OCI-LY7 (cell line): Measurements from ENCODE around the gene SIRT3. TPM values are rescaled to one million over a fixed set of nuclear protein-coding genes. Genes with fewer than 3 reads are reported as not detected.

Experiments used
- Bru-seq: library from RNA; stranded (reverse); fragments of 400-500 nt; gene quantifications from one replicate; lab custom pipeline; 2021; lab: Mats Ljungman, UMichigan
- BruChase-seq, 2 experiments: library from RNA; stranded (reverse); fragments of 400-500 nt; gene quantifications; one replicate each; lab custom pipeline; 2021; lab: Mats Ljungman, UMichigan
- BruUV-seq: library from RNA; stranded (reverse); fragments of 400-500 nt; replicated peaks from 2 replicates; lab custom pipeline; 2021; lab: Mats Ljungman, UMichigan
- CTCF ChIA-PET: fragments of 300-600 bp; sonication (Branson Sonifier 250); formaldehyde crosslinking; loops from one replicate; lab custom pipeline; 2022; ENCODE audit warnings: antibody characterized with exemption; ENCODE audit not compliant: unreplicated experiment; lab: Charles Lee
- POLR2A ChIA-PET: fragments of 300-600 bp; sonication (Branson Sonifier 250); formaldehyde crosslinking; loops from one replicate; lab custom pipeline; 2022; ENCODE audit warnings: antibody characterized with exemption; lab: Charles Lee
- DNase-seq: peaks from one replicate; pipeline ENCODE4 v3.0.0-alpha.2; 2015; ENCODE audit warnings: low spot score
- H2AFZ ChIP-seq: fragments of 200-600 bp; sonication (generic), shearing (Covaris generic); 2 replicates; pipeline ENCODE4 v1.6.1; 2014; ENCODE audit warnings: mild to moderate bottlenecking, antibody characterized with exemption, low read length, moderate library complexity
- H3K27ac ChIP-seq: fragments of 200-600 bp; sonication (generic); 2 replicates; pipeline ENCODE4 v1.5.1; 2014; ENCODE audit warnings: mixed run types, low read depth, mild to moderate bottlenecking, moderate library complexity, low read length, inconsistent platforms; ENCODE audit not compliant: poor library complexity, severe bottlenecking
- H3K36me3 ChIP-seq: fragments of 200-600 bp; sonication (generic); 2 replicates; pipeline ENCODE4 v1.6.1; 2014; ENCODE audit warnings: mild to moderate bottlenecking, antibody characterized with exemption, low read length, moderate library complexity, mixed read lengths; ENCODE audit not compliant: insufficient read depth
- H3K4me1 ChIP-seq: fragments of 200-600 bp; sonication (generic); 2 replicates; pipeline ENCODE4 v1.5.1; 2014; ENCODE audit warnings: mild to moderate bottlenecking, low read length; ENCODE audit not compliant: insufficient read depth, poor library complexity, severe bottlenecking
- H3K4me2 ChIP-seq: fragments of 200-600 bp; sonication (generic); 2 replicates; pipeline ENCODE4 v1.6.1; 2014; ENCODE audit warnings: mild to moderate bottlenecking, low read length
- H3K4me3 ChIP-seq: fragments of 200-600 bp; sonication (generic); 2 replicates; pipeline ENCODE4 v1.5.1; 2014; ENCODE audit warnings: mild to moderate bottlenecking, low read depth, low read length; ENCODE audit not compliant: poor library complexity, severe bottlenecking
- H3K79me2 ChIP-seq: fragments of 200-600 bp; sonication (generic); 2 replicates; pipeline ENCODE4 v1.6.1; 2016; ENCODE audit warnings: low read depth, mild to moderate bottlenecking, low read length, moderate library complexity, mixed read lengths; ENCODE audit not compliant: insufficient read depth
- H3K9me2 ChIP-seq: fragments of 200-600 bp; sonication (generic); 2 replicates; pipeline ENCODE4 v1.6.1; 2016; ENCODE audit warnings: mild to moderate bottlenecking, low read length, mixed read lengths; ENCODE audit not compliant: insufficient read depth
- H3K9me3 ChIP-seq: fragments of 200-600 bp; sonication (generic); 2 replicates; pipeline ENCODE4 v1.6.1; 2014; ENCODE audit warnings: mild to moderate bottlenecking, mixed run types, low read length, mixed read lengths
- H4K20me1 ChIP-seq: fragments of 200-600 bp; sonication (generic); 2 replicates; pipeline ENCODE4 v1.6.1; 2014; ENCODE audit warnings: mild to moderate bottlenecking, antibody characterized with exemption, low read length, moderate library complexity, mixed read lengths; ENCODE audit not compliant: insufficient read depth
- CTCF ChIP-seq: fragments of 200-600 bp; sonication (generic); conservative IDR thresholded peaks from 2 replicates; pipeline ENCODE4 v1.5.1; 2014; ENCODE audit warnings: mild to moderate bottlenecking, antibody characterized with exemption, low read length, moderate library complexity, mixed read lengths
- EZH2phosphoT487 ChIP-seq: fragments of 200-600 bp; sonication (generic); IDR thresholded peaks from 2 replicates; pipeline ENCODE4 v1.6.1; 2018; ENCODE audit warnings: low read depth, borderline replicate concordance, mild to moderate bottlenecking, mixed run types, antibody characterized with exemption, low read length, moderate library complexity, mixed read lengths
- intact Hi-C: fragments of 100-400 bp; cut with micrococcal nuclease; formaldehyde crosslinking; loops from one replicate; pipeline ENCODE4 v1.10.0; 2022; ENCODE audit not compliant: unreplicated experiment
- long read RNA-seq: library from polyadenylated mRNA; stranded (forward); transcript quantifications from one replicate; pipeline ENCODE4 v2.0.0, GENCODE V29; 2022
- total RNA-seq, 2 experiments: library from RNA; depleted of rRNA in 1 of 2; stranded (reverse); fragments of >200 nt in 1 of 2; shearing (Covaris generic) in 1 of 2; gene quantifications; 2 replicates each; pipeline ENCODE4 v1.2.3, GENCODE V29; 2014 to 2022

Gene SIRT3
- total RNA-seq (2014; rRNA removed; shearing (Covaris generic)) (8.5 and 10.3 TPM in 2 replicates), total RNA-seq (2022) (18.5 and 21.0 TPM in 2 replicates), Bru-seq, nascent RNA (percentile 48 among the genes with signal in this experiment), BruChase-seq, experiment 1, labeled RNA remaining after a 6-hour chase (percentile 58 among the genes with signal in this experiment), BruChase-seq, experiment 2, labeled RNA remaining after a 2-hour chase (percentile 53 among the genes with signal in this experiment)
- long read RNA-seq, transcript SIRT3-214 (7 exons, 1,588 nt): minor isoform, 11 of 62 reads
- long read RNA-seq, transcript SIRT3-201 (7 exons, 2,543 nt): major isoform, 27 of 62 reads
- long read RNA-seq, partial matches to known transcripts: 6 of 62 reads
- long read RNA-seq, other reads (novel, unspliced or antisense): 15 of 62 reads

DNA sequence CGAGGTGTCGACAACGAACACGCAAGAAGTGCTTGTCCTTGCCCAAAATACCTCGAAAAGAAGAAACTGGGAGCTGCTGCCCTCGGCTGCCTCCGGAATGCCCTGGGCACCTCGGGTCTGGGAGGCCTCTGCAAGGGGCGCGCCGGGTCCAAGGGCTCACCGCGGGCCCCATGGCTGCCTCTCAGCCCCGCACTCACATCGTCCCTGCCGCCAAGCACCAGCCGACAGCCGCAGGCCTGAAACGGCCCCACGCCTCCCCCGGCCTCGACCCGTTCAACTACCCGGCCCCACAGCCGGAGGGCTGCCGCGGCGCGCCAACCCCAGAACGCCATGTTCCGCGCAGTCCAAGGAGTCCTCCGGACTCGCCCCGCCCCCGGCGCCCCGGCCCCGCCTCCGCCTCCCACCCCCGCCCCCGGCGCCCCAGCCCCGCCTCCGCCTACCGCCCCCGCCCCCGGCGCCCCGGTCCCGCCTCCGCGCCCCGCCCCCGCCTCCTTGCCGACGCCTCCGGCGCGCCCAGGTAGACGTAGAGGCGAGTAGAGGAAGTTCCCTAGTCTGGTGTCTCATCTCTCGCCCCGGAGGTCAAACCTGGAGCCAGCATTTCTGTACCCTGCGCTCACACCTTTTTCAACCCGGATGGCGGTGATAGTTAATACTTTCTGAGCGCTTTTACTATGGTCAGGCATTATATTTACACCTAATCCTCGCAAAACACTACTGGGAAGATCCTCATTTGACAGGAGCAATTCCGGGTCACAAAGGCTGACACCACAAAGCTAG, at the start of gene SIRT3:
Gene SIRT3 (minus strand): TSS at position 346 of the 777 bp plus-strand sequence. CDS start 14 bp downstream, at position 332.
- Histone ChIP-seq H3K27ac (peak within 1 kb of the TSS; percentile 89), H3K4me3 (peak within 1 kb of the TSS; percentile 99), H4K20me1 (peaks cover 10% of the 10 kb centered on the region; the same call in 1 of the 2 replicates), H3K4me1 (peaks cover 19% of the 10 kb centered on the region), H2AFZ (peak within 1 kb of the TSS; percentile 79), H3K9me3 (no peaks in the 10 kb centered on the region), H3K4me2 (peak within 1 kb of the TSS; percentile 92), H3K79me2 (peaks cover 32% of the 10 kb centered on the region), H3K9me2 (no peaks in the 10 kb centered on the region), H3K36me3 (peaks cover 22% of the 10 kb centered on the region)
- POLR2A ChIA-PET: interaction anchor here (0.9 to 1.8 kb wide), 4 partner anchors 12 to 28 kb away, joined by 3 to 7 read pairs (median 5); partner anchors contain the start of genes BET1L and RIC8A
- CTCF ChIA-PET: no interaction called here
- DNase-seq: peak; percentile 94
- intact Hi-C loops: loop anchor here (1.0 kb wide), 1 partner anchor 29 kb away; the partner anchor contains the start of genes BET1L and RIC8A
- BruUV-seq: no TSS peak
- TF ChIP-seq CTCF (no peak), EZH2phosphoT487 (no peak)

GRCh38 chr11:285894-286220, 49.7 kb upstream of the SIRT3 start:
- Histone ChIP-seq H3K4me2 (no peak overlapping the region), H3K9me2 (no peaks in the 10 kb centered on the region), H3K79me2 (no peaks in the 10 kb centered on the region), H3K36me3 (no peaks in the 10 kb centered on the region), H3K9me3 (no peaks in the 10 kb centered on the region), H3K27ac (no peak overlapping the region), H4K20me1 (no peaks in the 10 kb centered on the region), H2AFZ (no peak overlapping the region), H3K4me1 (no peaks in the 10 kb centered on the region), H3K4me3 (no peak overlapping the region)
- TF ChIP-seq CTCF (no peak), EZH2phosphoT487 (no peak)
- intact Hi-C loops: no loop called here
- ChIA-PET CTCF (no interaction called here), POLR2A (no interaction called here)
- DNase-seq: no peak
- BruUV-seq: no TSS peak
